PC-9 (cell line): ENCODE measurements around the gene DDI2.

Experiments
- EZH2 ChIP-seq: fragments of 200-600 bp; sonication (generic); IDR thresholded peaks from 2 replicates; pipeline ENCODE4 v1.8.0; 2017; ENCODE audit warnings: antibody characterized with exemption, low read depth
- TF ChIP-seq, protein P1 (sequence below): fragments of 200-600 bp; sonication (generic); conservative IDR thresholded peaks from 2 replicates; pipeline ENCODE4 v1.6.1; 2017; ENCODE audit warnings: mixed run types, antibody characterized with exemption, mild to moderate bottlenecking, moderate library complexity

DNA sequence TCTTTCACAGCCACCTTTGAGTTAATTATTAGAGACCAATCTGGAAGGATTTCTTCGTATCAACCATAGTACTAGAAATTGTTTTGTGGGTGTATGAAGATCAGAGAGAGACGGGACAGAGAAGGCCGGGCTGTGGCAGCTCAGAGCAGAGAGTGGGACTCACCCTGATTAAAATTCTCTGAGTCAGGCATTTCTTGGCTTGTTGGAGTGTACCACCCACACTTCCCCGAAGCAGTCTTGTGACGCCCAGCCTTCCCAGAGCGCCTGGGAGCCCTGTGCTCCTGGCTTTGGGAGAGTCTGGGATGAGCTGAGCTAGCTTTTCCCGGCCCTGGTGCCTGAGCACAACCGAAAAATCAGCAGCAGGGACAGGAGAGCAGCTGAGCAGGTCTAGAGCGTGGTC, 86.3 kb downstream of the DDI2 start:
- TF ChIP-seq, protein P1, sequence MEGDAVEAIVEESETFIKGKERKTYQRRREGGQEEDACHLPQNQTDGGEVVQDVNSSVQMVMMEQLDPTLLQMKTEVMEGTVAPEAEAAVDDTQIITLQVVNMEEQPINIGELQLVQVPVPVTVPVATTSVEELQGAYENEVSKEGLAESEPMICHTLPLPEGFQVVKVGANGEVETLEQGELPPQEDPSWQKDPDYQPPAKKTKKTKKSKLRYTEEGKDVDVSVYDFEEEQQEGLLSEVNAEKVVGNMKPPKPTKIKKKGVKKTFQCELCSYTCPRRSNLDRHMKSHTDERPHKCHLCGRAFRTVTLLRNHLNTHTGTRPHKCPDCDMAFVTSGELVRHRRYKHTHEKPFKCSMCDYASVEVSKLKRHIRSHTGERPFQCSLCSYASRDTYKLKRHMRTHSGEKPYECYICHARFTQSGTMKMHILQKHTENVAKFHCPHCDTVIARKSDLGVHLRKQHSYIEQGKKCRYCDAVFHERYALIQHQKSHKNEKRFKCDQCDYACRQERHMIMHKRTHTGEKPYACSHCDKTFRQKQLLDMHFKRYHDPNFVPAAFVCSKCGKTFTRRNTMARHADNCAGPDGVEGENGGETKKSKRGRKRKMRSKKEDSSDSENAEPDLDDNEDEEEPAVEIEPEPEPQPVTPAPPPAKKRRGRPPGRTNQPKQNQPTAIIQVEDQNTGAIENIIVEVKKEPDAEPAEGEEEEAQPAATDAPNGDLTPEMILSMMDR: no peak
- TF ChIP-seq EZH2: no peak
